Measurements from ENCODE around the gene CD28.
"Not testable (repeated sequence)": the region's sequence is repeated elsewhere in the genome, so short reads cannot be mapped to it uniquely, and the experiment has no call there.

The CD28 gene

GRCh38 chr2:203763241-203763937 lies 57.0 kb downstream of the CD28 start:
- TF ChIP-seq CTCF (conservative IDR thresholded peaks at IDR 0.05): no peak

DNA sequence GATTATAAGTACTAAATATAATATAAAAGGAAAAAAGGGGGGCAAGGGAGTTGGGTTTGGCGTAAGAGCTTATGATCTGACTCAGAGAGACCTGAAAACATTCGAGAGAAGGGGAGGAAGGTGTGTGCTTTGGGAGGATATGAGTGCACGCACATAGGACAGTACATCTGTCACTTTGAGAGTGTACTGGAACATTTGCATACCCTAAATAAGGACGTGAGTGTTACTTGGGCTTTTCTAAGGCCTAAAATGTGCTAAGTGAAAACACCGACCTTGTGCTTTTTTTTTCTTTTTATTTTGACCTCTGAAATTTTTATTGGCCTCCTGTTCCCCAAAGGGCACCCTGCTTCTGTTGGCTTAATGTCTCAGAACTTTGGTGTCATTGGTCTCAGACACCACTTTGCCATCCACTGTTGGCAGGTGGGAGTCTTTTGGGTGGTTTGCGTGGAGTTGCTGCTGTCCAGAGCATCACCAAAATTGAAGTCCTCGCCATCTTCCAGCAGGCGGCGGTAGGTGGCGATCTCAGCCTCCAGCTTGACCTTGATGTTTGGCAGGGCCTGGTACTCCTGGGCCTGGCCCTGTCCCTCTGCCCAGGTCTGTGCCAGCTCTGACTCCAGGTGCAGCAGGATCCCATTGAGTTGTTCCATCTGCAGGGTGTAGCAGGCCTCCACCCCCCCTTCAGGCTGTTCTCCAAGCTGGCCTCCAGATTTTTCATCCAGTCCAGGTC lies 57.7 kb downstream of the CD28 start:
- no peak overlapping the region for H3K27ac ChIP-seq
- TF ChIP-seq CTCF (conservative IDR thresholded peaks at IDR 0.05): no peak

More at GRCh38 chr2:203763241-203763937, 57.0 kb downstream of the CD28 start:
- H3K27ac ChIP-seq: no peak overlapping the region

- H3K27ac ChIP-seq: no peak overlapping the region
- TF ChIP-seq CTCF (conservative IDR thresholded peaks at IDR 0.05): no peak
Measured at GRCh38 chr2:203772456-203773165, 66.2 kb downstream of the CD28 start.

DNA sequence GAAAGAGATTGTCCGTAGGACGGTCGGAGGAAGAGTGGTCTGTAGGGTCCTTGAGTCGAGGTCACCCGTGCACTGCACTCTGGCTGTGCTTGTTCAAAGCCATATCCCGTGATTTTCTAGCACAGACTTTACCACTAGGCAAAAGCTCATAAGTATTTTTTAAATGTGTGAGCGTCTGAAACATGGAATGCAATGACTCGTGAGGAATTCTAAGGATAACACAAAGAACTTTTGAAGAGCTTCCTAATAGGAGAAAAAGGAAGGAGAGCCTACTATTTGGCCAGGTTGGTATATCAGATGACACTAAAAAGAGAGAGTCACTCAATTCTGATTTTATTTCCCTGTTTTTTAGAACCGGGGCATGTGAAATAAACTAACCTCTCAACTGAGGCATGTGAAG lies 68.3 kb downstream of the CD28 start:
- TF ChIP-seq CTCF (conservative IDR thresholded peaks at IDR 0.05): no peak

GRCh38 chr2:203775684-203776083 lies 69.2 kb downstream of the CD28 start:
- TF ChIP-seq CTCF (conservative IDR thresholded peaks at IDR 0.05): no peak
- H3K27ac ChIP-seq: no peak overlapping the region

More for the DNA sequence above, 68.3 kb downstream of the CD28 start:
- H3K27ac ChIP-seq: no peak overlapping the region

DNA sequence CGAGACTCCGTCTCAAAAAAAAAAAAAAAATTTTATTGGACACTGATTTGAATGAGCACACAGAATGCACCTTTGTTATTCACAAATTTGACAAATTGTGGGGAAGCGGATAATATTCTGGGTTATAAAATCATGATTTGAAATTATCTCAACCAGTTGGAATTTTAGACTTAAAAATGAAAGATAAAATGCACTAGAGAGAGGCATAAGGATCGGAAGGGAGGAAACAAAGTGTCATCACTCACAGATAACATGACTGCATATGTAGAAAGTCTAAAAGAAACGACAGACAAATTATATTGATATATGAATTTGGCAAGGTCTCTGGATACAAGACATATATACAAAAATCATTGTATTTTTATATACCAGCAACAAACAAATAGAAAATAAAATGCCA lies 70.6 kb downstream of the CD28 start:
- no peak for TF ChIP-seq CTCF (conservative IDR thresholded peaks at IDR 0.05)
- no peak overlapping the region for H3K27ac ChIP-seq

GRCh38 chr2:203779477-203780073 lies 73.1 kb downstream of the CD28 start:
- not testable (repeated sequence) for H3K27ac ChIP-seq

All from VCaP (cell line).